GM12878 (cell line): ENCODE results near the gene VANGL2.

Experiments used
- ASH2L ChIP-seq: fragments of 300-600, 200-600 bp; sonication (generic); IDR thresholded peaks from 2 replicates; pipeline ENCODE4 v1.6.1; 2017; ENCODE audit warnings: low read depth, mild to moderate bottlenecking, borderline replicate concordance
- ATF3 ChIP-seq: IDR thresholded peaks from 2 replicates; pipeline ENCODE4 v1.6.1; 2011; ENCODE audit warnings: low read depth, mild to moderate bottlenecking, low read length, moderate library complexity, borderline replicate concordance; ENCODE audit errors: extremely low read depth
- CREB1 ChIP-seq: IDR thresholded peaks from 2 replicates; pipeline ENCODE4 v1.6.1; 2012; ENCODE audit warnings: low read depth, mild to moderate bottlenecking, inconsistent platforms
- CTCF ChIP-seq, 3 experiments: IDR thresholded peaks in 2 of 3; conservative IDR thresholded peaks in 1 of 3; 2 replicates each; pipeline ENCODE4 v1.5.1; 2011; ENCODE audit warnings: low read depth in 3 of 3, low read length in 3 of 3, mild to moderate bottlenecking in 3 of 3, control low read depth in 2 of 3, moderate library complexity in 2 of 3, inconsistent platforms in 1 of 3, mixed read lengths in 1 of 3; ENCODE audit not compliant: control insufficient read depth in 2 of 3, insufficient read depth in 1 of 3; ENCODE audit errors: extremely low read depth in 1 of 3
- ETV6 ChIP-seq, 2 experiments: fragments of 450-650 bp in 1 of 2; IDR thresholded peaks in 1 of 2; conservative IDR thresholded peaks in 1 of 2; 2 replicates each; pipeline ENCODE4 v1.6.1; 2014; ENCODE audit warnings: antibody characterized with exemption in 1 of 2, borderline replicate concordance in 1 of 2, low read depth in 1 of 2, mild to moderate bottlenecking in 1 of 2, moderate library complexity in 1 of 2
- FOS ChIP-seq: IDR thresholded peaks from 3 replicates; pipeline ENCODE4 v1.6.1; 2011; ENCODE audit warnings: borderline replicate concordance; ENCODE audit not compliant: insufficient read length; ENCODE audit errors: extremely low read depth
- JUNB ChIP-seq: IDR thresholded peaks from 2 replicates; pipeline ENCODE4 v1.6.1; 2016; ENCODE audit warnings: antibody characterized with exemption, mild to moderate bottlenecking
- KAT2A ChIP-seq: conservative IDR thresholded peaks from 2 replicates; pipeline ENCODE4 v1.6.1; 2011; ENCODE audit warnings: low read depth, low read length; ENCODE audit not compliant: control insufficient read depth
- LARP7 ChIP-seq: fragments of 450-650 bp; IDR thresholded peaks from 2 replicates; pipeline ENCODE4 v1.6.1; 2017; ENCODE audit warnings: mild to moderate bottlenecking
- REST ChIP-seq: IDR thresholded peaks from 2 replicates; pipeline ENCODE4 v1.6.1; 2012; ENCODE audit warnings: mild to moderate bottlenecking, low read depth, low read length
- SUZ12 ChIP-seq: fragments of 200-600 bp; sonication (generic); IDR thresholded peaks from one replicate; pipeline ENCODE4 v1.6.1; 2018; ENCODE audit warnings: antibody characterized with exemption, mild to moderate bottlenecking; ENCODE audit not compliant: unreplicated experiment
- TAF1 ChIP-seq: IDR thresholded peaks from 2 replicates; pipeline ENCODE4 v1.6.1; 2011; ENCODE audit warnings: mild to moderate bottlenecking, low read depth, low read length, borderline replicate concordance
- TBL1XR1 ChIP-seq: IDR thresholded peaks from 2 replicates; pipeline ENCODE4 v1.6.1; 2012; ENCODE audit warnings: low read depth, low read length, improper control_type of control experiment
- TCF12 ChIP-seq: IDR thresholded peaks from 2 replicates; pipeline ENCODE4 v1.6.1; 2011; ENCODE audit warnings: low read depth, mild to moderate bottlenecking, low read length

GRCh38 chr1:160420881-160421842 is 20.8 kb downstream of the VANGL2 start:
- TF ChIP-seq TBL1XR1 (no peak), ASH2L (no peak), CTCF (IDR thresholded peaks at IDR 0.05 in 2 of 3, conservative IDR thresholded peaks at IDR 0.05 in 1 of 3; ENCODE audit: control insufficient read depth in 2 of 3, extremely low read depth in 1 of 3, insufficient read depth in 1 of 3, low read depth in 3 of 3, low read length in 3 of 3) (no peak), SUZ12 (no peak), JUNB (no peak), ATF3 (no peak), KAT2A (no peak), TCF12 (no peak), CREB1 (no peak), REST (no peak), TAF1 (no peak), LARP7 (no peak), FOS (no peak), ETV6 (conservative IDR thresholded peaks at IDR 0.05 in 1 of 2, IDR thresholded peaks at IDR 0.05 in 1 of 2; ENCODE audit: borderline replicate concordance in 1 of 2, low read depth in 1 of 2) (no peak)
